CD8-positive, alpha-beta memory T cell (primary cell): ENCODE data around the gene TRAP1. TPM values are rescaled to one million over a fixed set of nuclear protein-coding genes. Genes with fewer than 3 reads are reported as not detected.

Experiments used
- CTCF ChIA-PET: fragments of 350-600 bp; sonication (Branson Sonifier 250); formaldehyde crosslinking; loops from one replicate; lab custom pipeline; 2021; ENCODE audit warnings: antibody characterized with exemption; lab: Charles Lee
- POLR2A ChIA-PET: fragments of 350-600 bp; sonication (Branson Sonifier 250); formaldehyde crosslinking; loops from one replicate; lab custom pipeline; 2021; ENCODE audit warnings: antibody characterized with exemption; lab: Charles Lee
- DNase-seq, 5 donors: peaks; one replicate each; pipeline versions ENCODE4 v3.0.0 to v3.0.0-alpha.2; 2020 to 2022; ENCODE audit warnings: mixed read lengths in 1 of 5
- H3K27ac ChIP-seq: one replicate; pipeline ENCODE4 v1.7.0; 2013; ENCODE audit warnings: low read depth, mild to moderate bottlenecking, low read length, moderate library complexity
- H3K27me3 ChIP-seq: 2 replicates; pipeline ENCODE4 v1.7.0; 2013; ENCODE audit warnings: low read length, mild to moderate bottlenecking; ENCODE audit not compliant: insufficient read depth, poor library complexity, severe bottlenecking
- H3K36me3 ChIP-seq: 2 replicates; pipeline ENCODE4 v1.7.0; 2013; ENCODE audit warnings: mild to moderate bottlenecking, low read length, moderate library complexity; ENCODE audit not compliant: insufficient read depth
- H3K4me1 ChIP-seq: 2 replicates; pipeline ENCODE4 v1.7.0; 2013; ENCODE audit warnings: mild to moderate bottlenecking, low read length, moderate library complexity; ENCODE audit not compliant: insufficient read depth
- H3K4me3 ChIP-seq: 2 replicates; pipeline ENCODE4 v1.7.0; 2013; ENCODE audit warnings: mild to moderate bottlenecking, low read length
- H3K9me3 ChIP-seq: 2 replicates; pipeline ENCODE4 v1.7.0; 2013; ENCODE audit warnings: mild to moderate bottlenecking, low read length
- H3K27ac Mint-ChIP-seq, 8 donors: one replicate each; pipeline ENCODE4 v1.8.0; 2020 to 2021; ENCODE audit warnings: mixed read lengths in 8 of 8, mild to moderate bottlenecking in 6 of 8, inconsistent platforms in 3 of 8, moderate library complexity in 3 of 8
- H3K27me3 Mint-ChIP-seq, 2 donors: one replicate each; pipeline ENCODE4 v1.8.0; 2020 to 2021; ENCODE audit warnings: mixed read lengths in 2 of 2, mild to moderate bottlenecking in 1 of 2, moderate library complexity in 1 of 2
- H3K36me3 Mint-ChIP-seq, 3 donors: one replicate each; pipeline ENCODE4 v1.8.0; 2020 to 2021; ENCODE audit warnings: mixed read lengths in 3 of 3, inconsistent platforms in 1 of 3, mild to moderate bottlenecking in 1 of 3
- H3K4me1 Mint-ChIP-seq, 3 donors: one replicate each; pipeline ENCODE4 v1.8.0; 2020 to 2021; ENCODE audit warnings: mixed read lengths in 3 of 3, inconsistent platforms in 1 of 3, mild to moderate bottlenecking in 1 of 3
- H3K4me3 Mint-ChIP-seq, 7 donors: one replicate each; pipeline ENCODE4 v1.8.0; 2020 to 2021; ENCODE audit warnings: mixed read lengths in 7 of 7, mild to moderate bottlenecking in 6 of 7, moderate library complexity in 4 of 7, inconsistent platforms in 2 of 7
- H3K9me3 Mint-ChIP-seq, 5 donors: one replicate each; pipeline ENCODE4 v1.8.0; 2020 to 2022; ENCODE audit warnings: mixed read lengths in 5 of 5, mild to moderate bottlenecking in 3 of 5, moderate library complexity in 2 of 5, inconsistent platforms in 1 of 5
- polyA plus RNA-seq: library from polyadenylated mRNA; unstranded; fragments of 300-500 nt; fragmentation: Illumina TruSeq; gene quantifications from one replicate; pipeline ENCODE4 v1.2.3, GENCODE V29; 2021
- total RNA-seq, 2 experiments: library from RNA; stranded (reverse); gene quantifications; one replicate each; pipeline ENCODE4 v1.2.3, GENCODE V29; 2021

Gene TRAP1
- total and polyA plus RNA-seq, 3 experiments from 2014 or later, result 53.5 to 308 (median 283) TPM

DNA sequence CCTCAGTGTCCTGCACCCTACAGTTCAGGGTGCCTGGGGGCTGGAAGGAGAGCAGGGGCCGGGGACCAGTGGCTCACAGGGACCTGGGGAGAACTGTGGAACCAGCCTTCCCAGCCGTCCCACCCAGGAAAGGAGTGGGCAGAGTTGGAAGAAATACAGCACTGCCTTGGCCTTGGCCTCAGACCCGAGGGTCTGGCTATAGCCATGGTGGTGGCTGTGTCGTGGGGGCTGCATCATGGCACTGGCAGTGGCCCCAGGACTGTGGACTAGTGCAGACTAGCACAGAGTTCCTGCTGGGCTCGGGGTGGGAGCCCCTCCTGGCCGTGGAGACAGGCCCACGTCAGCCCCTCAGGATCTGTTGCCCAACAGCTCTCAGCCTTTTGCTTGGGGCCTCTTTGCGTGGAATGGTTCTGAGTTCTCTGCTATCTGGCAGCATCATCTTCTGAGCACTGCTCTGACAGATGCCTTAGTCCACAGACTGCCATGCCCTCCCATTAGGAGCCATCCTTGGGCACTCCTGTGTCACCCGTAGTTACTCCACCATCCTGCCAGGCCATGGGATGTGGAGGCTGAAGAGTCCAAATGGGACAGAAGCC lies 75.4 kb downstream of the TRAP1 start:
- Mint-ChIP-seq H3K4me1 (peaks cover 12 to 23% (median 18%) of the 10 kb centered on the region in 3 donors), H3K36me3 (peaks cover 0 to 40% (median 0%) of the 10 kb centered on the region in 3 donors), H3K9me3 (no peaks in the 10 kb centered on the region), H3K27me3 (no peaks in the 10 kb centered on the region), H3K27ac (peak overlapping the region in 2 of 8 donors; percentile 45 to 72), H3K4me3 (no peak overlapping the region)
- no peak overlapping the region for H3K4me3 ChIP-seq
- DNase-seq, result no peak
- ChIA-PET POLR2A (no interaction called here), CTCF (no interaction called here)
- H3K27ac ChIP-seq, result no peak overlapping the region
- no peaks in the 10 kb centered on the region for H3K9me3 ChIP-seq
- no peaks in the 10 kb centered on the region for H3K27me3 ChIP-seq
- peaks cover 10% of the 10 kb centered on the region for H3K4me1 ChIP-seq
- peaks cover 17% of the 10 kb centered on the region for H3K36me3 ChIP-seq

DNA sequence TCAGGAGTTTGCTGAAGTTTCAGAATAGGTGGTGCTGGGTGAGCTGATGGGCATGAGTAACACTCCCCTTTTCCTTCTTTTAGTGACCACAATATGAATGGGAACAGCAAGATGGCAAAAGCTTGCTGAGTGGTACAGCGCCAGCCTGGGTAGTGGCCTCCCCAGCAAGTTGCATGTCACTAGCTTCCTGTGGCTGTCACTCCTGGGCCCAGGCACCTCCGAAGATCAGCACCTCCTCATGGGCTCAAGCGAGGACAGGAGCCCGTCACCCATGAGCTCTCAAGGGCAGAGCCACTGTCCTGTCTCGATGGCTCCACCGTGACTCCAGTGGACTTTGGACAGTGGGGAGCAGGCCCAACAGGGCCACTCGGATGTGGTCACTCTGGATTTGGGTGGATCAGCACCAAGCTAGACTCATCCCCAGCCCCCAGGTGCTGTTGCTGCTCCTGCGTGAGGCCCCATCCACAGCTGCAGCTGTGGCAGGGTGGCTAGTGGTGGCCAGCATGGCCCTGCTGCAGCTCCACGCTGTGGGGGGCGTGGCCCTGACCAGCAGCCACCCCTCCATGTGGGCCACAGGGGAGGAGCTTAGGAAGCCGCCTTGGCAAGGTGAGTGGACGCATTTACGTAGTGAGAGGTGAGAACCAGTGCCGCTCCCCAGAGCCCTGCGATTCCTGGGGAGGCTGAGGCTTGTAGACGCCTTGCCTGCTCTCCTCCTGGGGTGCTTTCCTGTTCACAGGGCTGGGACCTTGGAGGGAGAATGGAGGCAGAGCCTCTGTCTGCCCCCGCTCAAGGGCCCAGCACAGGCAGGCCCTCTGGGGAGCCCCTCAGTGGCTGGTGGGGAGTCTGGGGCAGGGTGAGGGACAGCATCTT lies 76.5 kb downstream of the TRAP1 start:
- H3K27me3 Mint-ChIP-seq, result no peaks in the 10 kb centered on the region
- H3K36me3 Mint-ChIP-seq, result peaks cover 0 to 37% (median 0%) of the 10 kb centered on the region in 3 donors
- no peak for DNase-seq
- no peaks in the 10 kb centered on the region for H3K9me3 ChIP-seq
- H3K4me1 Mint-ChIP-seq, result peaks cover 18 to 30% (median 25%) of the 10 kb centered on the region in 3 donors
- peaks cover 12% of the 10 kb centered on the region for H3K4me1 ChIP-seq
- H3K9me3 Mint-ChIP-seq, result no peaks in the 10 kb centered on the region
- H3K27ac ChIP-seq, result no peak overlapping the region
- H3K27ac Mint-ChIP-seq, result peak overlapping the region in 1 of 8 donors; percentile 17
- H3K36me3 ChIP-seq, result peaks cover 17% of the 10 kb centered on the region
- H3K4me3 ChIP-seq, result no peak overlapping the region
- POLR2A ChIA-PET, result no interaction called here
- no peak overlapping the region for H3K4me3 Mint-ChIP-seq
- CTCF ChIA-PET, result no interaction called here
- H3K27me3 ChIP-seq, result no peaks in the 10 kb centered on the region

DNA sequence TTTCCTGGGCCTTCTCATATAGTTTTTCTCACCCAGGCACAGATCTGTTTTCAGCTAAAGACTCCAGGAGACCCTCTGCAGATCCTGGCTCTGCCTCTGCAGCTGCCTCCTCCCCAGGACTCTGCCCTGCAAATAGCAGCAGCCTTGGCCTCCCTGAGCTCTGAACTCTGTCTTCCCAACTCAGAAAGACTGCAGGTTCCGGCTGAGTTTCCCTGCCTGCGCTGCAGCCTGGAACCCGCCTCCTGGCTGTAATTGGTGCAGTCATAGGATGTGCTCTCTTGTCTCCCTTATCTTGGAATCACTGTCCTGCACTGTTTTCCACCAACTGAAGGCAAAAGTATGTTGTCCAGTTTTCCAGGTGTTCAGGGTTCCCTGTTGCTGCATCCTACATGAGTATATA lies 77.1 kb downstream of the TRAP1 start:
- H3K9me3 Mint-ChIP-seq, result no peaks in the 10 kb centered on the region
- no peaks in the 10 kb centered on the region for H3K27me3 Mint-ChIP-seq
- H3K27ac ChIP-seq, result no peak overlapping the region
- ChIA-PET POLR2A (no interaction called here), CTCF (no interaction called here)
- no peak overlapping the region for H3K4me3 Mint-ChIP-seq
- no peaks in the 10 kb centered on the region for H3K9me3 ChIP-seq
- DNase-seq, result no peak
- H3K27me3 ChIP-seq, result no peaks in the 10 kb centered on the region
- peaks cover 17% of the 10 kb centered on the region for H3K36me3 ChIP-seq
- H3K4me3 ChIP-seq, result no peak overlapping the region
- peak overlapping the region in 1 of 8 donors; percentile 6 for H3K27ac Mint-ChIP-seq
- peaks cover 12% of the 10 kb centered on the region for H3K4me1 ChIP-seq
- H3K4me1 Mint-ChIP-seq, result peaks cover 18 to 35% (median 31%) of the 10 kb centered on the region in 3 donors
- H3K36me3 Mint-ChIP-seq, result peaks cover 0 to 33% (median 0%) of the 10 kb centered on the region in 3 donors

DNA sequence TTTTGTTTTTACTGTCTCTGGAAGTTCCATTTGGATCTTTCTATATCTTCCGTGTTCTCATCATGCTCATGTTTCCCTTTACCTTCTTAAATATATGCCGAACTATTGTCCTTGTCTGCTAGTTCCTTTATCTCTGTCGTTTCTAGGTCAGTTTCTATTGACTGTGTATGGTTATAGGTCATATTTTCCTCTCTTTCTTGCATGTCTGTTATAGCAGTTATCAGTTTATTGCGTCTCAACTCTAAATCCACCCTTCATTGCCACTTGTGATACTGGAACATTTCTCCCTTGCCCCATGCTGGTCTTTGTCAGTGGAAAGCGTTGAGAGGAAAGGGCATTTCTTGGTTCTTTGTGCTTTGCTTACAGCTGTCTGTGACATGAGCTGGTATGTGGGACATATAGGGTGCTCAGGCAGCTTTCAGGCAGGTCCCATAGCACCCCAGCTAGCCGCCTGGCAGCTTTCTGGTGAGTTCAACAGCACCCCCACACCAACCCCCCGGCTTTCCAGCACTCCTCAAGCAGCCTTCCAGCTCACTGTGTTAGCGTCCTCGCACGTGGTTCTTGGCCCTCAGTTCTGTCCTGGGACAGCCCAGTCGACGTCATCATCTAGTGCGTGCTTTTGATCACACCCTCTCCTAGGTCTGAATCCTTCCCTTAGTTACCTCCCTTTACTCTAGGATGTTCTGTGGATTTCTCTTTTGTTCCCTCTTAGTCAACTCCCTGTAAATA lies 78.2 kb downstream of the TRAP1 start:
- ChIA-PET POLR2A (interaction anchor here (0.7 kb wide), 1 partner anchor 471 kb away, joined by 3 read pairs; no protein-coding TSS in a partner anchor), CTCF (no interaction called here)
- Mint-ChIP-seq H3K36me3 (peaks cover 0 to 33% (median 0%) of the 10 kb centered on the region in 3 donors), H3K27me3 (no peaks in the 10 kb centered on the region), H3K27ac (peak overlapping the region in 5 of 8 donors; percentile 1 to 56 (median 17)), H3K9me3 (no peaks in the 10 kb centered on the region), H3K4me1 (peaks cover 18 to 35% (median 31%) of the 10 kb centered on the region in 3 donors), H3K4me3 (no peak overlapping the region)
- peaks cover 12% of the 10 kb centered on the region for H3K4me1 ChIP-seq
- no peak overlapping the region for H3K4me3 ChIP-seq
- no peaks in the 10 kb centered on the region for H3K27me3 ChIP-seq
- peaks cover 17% of the 10 kb centered on the region for H3K36me3 ChIP-seq
- H3K27ac ChIP-seq, result no peak overlapping the region
- DNase-seq, result no peak
- no peaks in the 10 kb centered on the region for H3K9me3 ChIP-seq

DNA sequence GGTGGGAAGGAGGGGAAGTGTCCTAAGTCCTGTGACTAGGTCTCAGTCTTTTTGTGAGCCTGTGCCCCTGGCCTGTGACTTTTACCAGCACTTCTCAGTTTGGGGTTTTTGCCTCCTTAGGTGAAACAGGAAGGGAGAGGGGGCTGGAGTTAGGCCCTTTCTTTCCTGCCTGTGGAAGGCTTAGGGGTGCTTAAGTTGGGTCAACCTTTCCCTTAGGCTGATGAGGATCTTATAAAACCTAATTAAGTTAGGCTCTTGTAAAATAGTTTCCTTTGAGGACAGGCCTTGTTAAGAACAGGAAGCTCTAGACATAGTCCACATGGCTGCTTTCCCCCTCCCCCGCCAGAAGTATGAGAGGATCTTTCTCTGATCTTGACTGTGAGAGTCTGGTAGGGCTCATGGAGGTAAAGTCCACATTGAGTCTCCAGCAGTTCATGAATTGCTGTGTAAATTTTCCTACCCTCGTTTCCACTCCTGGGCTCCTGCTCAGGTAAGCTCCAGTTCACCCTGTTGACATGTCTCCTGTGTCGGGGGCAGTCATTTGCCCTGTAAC lies 79.9 kb downstream of the TRAP1 start:
- Histone ChIP-seq H3K36me3 (peaks cover 17% of the 10 kb centered on the region), H3K4me1 (peaks cover 12% of the 10 kb centered on the region), H3K27me3 (no peaks in the 10 kb centered on the region), H3K27ac (no peak overlapping the region), H3K4me3 (no peak overlapping the region), H3K9me3 (no peaks in the 10 kb centered on the region)
- DNase-seq, result peak in 1 of 5 donors; percentile 35
- Mint-ChIP-seq H3K9me3 (no peaks in the 10 kb centered on the region), H3K4me3 (peak overlapping the region in 1 of 7 donors; percentile 15), H3K27me3 (no peaks in the 10 kb centered on the region), H3K27ac (peak overlapping the region in 7 of 8 donors; percentile 3 to 85 (median 56)), H3K36me3 (peaks cover 0 to 23% (median 0%) of the 10 kb centered on the region in 3 donors), H3K4me1 (peaks cover 18 to 35% (median 35%) of the 10 kb centered on the region in 3 donors)
- POLR2A ChIA-PET, result no interaction called here
- CTCF ChIA-PET, result interaction anchor here (2.1 kb wide), 1 partner anchor 11 kb away, joined by 6 read pairs; no protein-coding TSS in a partner anchor

DNA sequence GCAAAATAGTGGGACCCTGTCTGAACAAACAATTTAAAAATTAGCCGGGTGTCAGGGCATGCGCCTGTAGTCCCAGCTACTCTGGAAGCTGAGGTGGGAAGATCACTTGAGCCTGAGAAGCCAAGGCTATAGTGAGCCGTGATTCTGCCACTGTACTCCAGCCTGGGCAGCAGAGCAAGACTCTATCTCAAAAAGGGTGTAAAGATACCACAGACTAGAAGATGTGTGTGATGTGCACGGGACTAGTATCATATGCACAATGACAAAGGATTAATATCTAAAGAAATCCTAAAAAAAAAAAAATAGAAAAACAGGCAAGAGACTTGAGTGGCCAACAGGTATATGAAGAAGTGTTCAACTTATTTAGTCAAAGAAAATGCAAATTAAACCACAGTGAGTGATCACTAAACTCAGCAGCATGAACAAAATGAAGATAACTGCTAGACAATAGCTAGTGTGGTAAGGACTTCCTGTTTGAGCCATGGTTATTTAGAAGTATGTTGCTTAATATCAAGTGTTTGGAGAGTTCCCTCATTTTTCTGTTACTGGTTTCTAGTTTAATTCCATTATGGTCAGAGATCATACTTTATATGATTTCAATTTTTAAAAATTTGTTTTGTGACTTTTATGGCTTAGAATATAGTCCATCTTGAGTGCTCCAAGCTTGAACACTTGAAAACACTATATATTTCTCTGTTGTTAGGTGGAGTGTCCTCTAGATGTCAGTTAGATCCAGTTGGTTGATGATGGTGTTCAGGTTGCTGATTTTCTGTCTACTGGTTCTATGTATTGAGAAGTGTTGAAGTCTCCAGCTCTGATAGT lies 91.2 kb downstream of the TRAP1 start:
- peak in 1 of 5 donors; percentile 20 for DNase-seq

DNA sequence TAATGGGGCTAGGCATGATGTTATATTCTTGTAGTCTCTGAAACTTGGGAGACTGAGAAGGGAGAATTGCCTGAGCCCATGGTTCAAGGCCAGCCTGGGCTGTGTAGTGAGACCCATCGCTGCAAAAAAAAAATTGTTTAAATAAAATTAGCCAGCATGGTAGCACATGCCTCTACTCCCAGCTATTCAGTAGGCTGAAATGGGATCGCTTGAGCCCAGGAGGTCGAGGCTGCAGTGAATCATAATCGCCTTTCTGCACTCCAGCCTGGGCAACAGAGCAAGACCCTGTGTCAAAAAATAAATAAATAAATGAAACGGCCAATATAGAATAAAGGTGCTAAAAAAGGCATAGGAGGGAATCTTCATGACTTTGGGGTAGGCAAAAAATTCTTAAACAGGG lies 92.0 kb downstream of the TRAP1 start:
- H3K4me1 Mint-ChIP-seq, result peaks cover 32 to 52% (median 51%) of the 10 kb centered on the region in 3 donors
- Histone ChIP-seq H3K36me3 (no peaks in the 10 kb centered on the region), H3K27me3 (no peaks in the 10 kb centered on the region), H3K9me3 (no peaks in the 10 kb centered on the region), H3K4me3 (no peak overlapping the region), H3K4me1 (peaks cover 26% of the 10 kb centered on the region), H3K27ac (no peak overlapping the region)
- DNase-seq, result no peak
- ChIA-PET POLR2A (interaction anchor here (1.0 kb wide), 1 partner anchor 47 kb away, joined by 3 read pairs; no protein-coding TSS in a partner anchor), CTCF (no interaction called here)
- H3K9me3 Mint-ChIP-seq, result no peaks in the 10 kb centered on the region
- no peaks in the 10 kb centered on the region for H3K27me3 Mint-ChIP-seq
- no peak overlapping the region for H3K4me3 Mint-ChIP-seq
- peaks cover 0 to 3% (median 0%) of the 10 kb centered on the region in 3 donors for H3K36me3 Mint-ChIP-seq
- H3K27ac Mint-ChIP-seq, result peak overlapping the region in 7 of 8 donors; percentile 18 to 88 (median 76)

More for the DNA sequence above, 91.2 kb downstream of the TRAP1 start:
- no peaks in the 10 kb centered on the region for H3K27me3 Mint-ChIP-seq
- Histone ChIP-seq H3K27ac (no peak overlapping the region), H3K4me1 (peaks cover 26% of the 10 kb centered on the region), H3K27me3 (no peaks in the 10 kb centered on the region), H3K9me3 (no peaks in the 10 kb centered on the region), H3K4me3 (no peak overlapping the region), H3K36me3 (no peaks in the 10 kb centered on the region)
- ChIA-PET CTCF (interaction anchor here (1.3 to 1.4 kb wide), 2 partner anchors 11 to 14 kb away, joined by 4 to 6 read pairs; partner anchors contain the start of gene SLX4), POLR2A (interaction anchor here (1.0 kb wide), 1 partner anchor 48 kb away, joined by 3 read pairs; no protein-coding TSS in a partner anchor)
- no peaks in the 10 kb centered on the region for H3K9me3 Mint-ChIP-seq
- peak overlapping the region in 6 of 7 donors; percentile 27 to 62 (median 45) for H3K4me3 Mint-ChIP-seq
- H3K27ac Mint-ChIP-seq, result peak overlapping the region; percentile 57 to 88 (median 78)
- peaks cover 0 to 3% (median 0%) of the 10 kb centered on the region in 3 donors for H3K36me3 Mint-ChIP-seq
- H3K4me1 Mint-ChIP-seq, result peaks cover 32 to 55% (median 54%) of the 10 kb centered on the region in 3 donors
